Keratinocyte (primary cell): ENCODE data around the gene PRR14. TPM values are rescaled to one million over a fixed set of nuclear protein-coding genes. Genes with fewer than 3 reads are reported as not detected.
"Not testable (repeated sequence)": the region's sequence is repeated elsewhere in the genome, so short reads cannot be mapped to it uniquely, and the experiment has no call there.

ENCODE experiments used
- DNase-seq: peaks from one replicate; pipeline ENCODE4 v3.0.0-alpha.2; 2011; ENCODE audit warnings: low read depth, missing footprints, low spot score
- FAIRE-seq: peaks from 2 replicates; lab custom pipeline; 2011; peaks lifted over from hg19 to GRCh38; lab: Jason Lieb, UNC
- H2AFZ ChIP-seq: 2 replicates; pipeline ENCODE4 v1.6.0; 2012; ENCODE audit warnings: low read length, control low read depth, inconsistent platforms; ENCODE audit not compliant: control insufficient read depth
- H3K27ac ChIP-seq: 2 replicates; pipeline ENCODE4 v1.5.1; 2011; ENCODE audit warnings: low read length; ENCODE audit not compliant: control insufficient read depth, insufficient read depth
- H3K27me3 ChIP-seq: 3 replicates; pipeline ENCODE4 v1.6.0; 2011; ENCODE audit warnings: low read length; ENCODE audit not compliant: control insufficient read depth, insufficient read depth; ENCODE audit errors: extremely low read depth
- H3K36me3 ChIP-seq, 2 experiments: 2 replicates in 1 of 2; 3 replicates in 1 of 2; pipeline ENCODE4 v1.5.1; 2011; ENCODE audit warnings: low read length in 2 of 2, mild to moderate bottlenecking in 1 of 2; ENCODE audit not compliant: control insufficient read depth in 2 of 2, insufficient read depth in 2 of 2; ENCODE audit errors: extremely low read depth in 1 of 2
- H3K4me1 ChIP-seq: 3 replicates; pipeline ENCODE4 v1.5.1; 2011; ENCODE audit warnings: low read length; ENCODE audit not compliant: control insufficient read depth, insufficient read depth; ENCODE audit errors: extremely low read depth
- H3K4me2 ChIP-seq: 3 replicates; pipeline ENCODE4 v1.6.0; 2011; ENCODE audit warnings: low read depth, low read length; ENCODE audit not compliant: control insufficient read depth, insufficient read depth; ENCODE audit errors: extremely low read depth
- H3K4me3 ChIP-seq, 3 experiments: fragments of 200-600 bp in 1 of 3; sonication (generic) in 1 of 3; 2 replicates in 2 of 3; 3 replicates in 1 of 3; pipeline ENCODE4 v1.5.1; 2011 to 2016; ENCODE audit warnings: low read length in 3 of 3, mild to moderate bottlenecking in 3 of 3, control low read depth in 2 of 3, inconsistent platforms in 1 of 3, low read depth in 1 of 3, mixed read lengths in 1 of 3, mixed run types in 1 of 3, moderate library complexity in 1 of 3; ENCODE audit not compliant: control insufficient read depth in 2 of 3, insufficient read depth in 2 of 3; ENCODE audit errors: extremely low read depth in 1 of 3
- H3K79me2 ChIP-seq: 2 replicates; pipeline ENCODE4 v1.6.0; 2012; ENCODE audit warnings: low read length; ENCODE audit not compliant: control insufficient read depth, insufficient read depth
- H3K9ac ChIP-seq: 3 replicates; pipeline ENCODE4 v1.6.0; 2011; ENCODE audit warnings: low read length; ENCODE audit not compliant: control insufficient read depth, insufficient read depth; ENCODE audit errors: extremely low read depth
- H3K9me1 ChIP-seq: 3 replicates; pipeline ENCODE4 v1.6.0; 2011; ENCODE audit warnings: low read length; ENCODE audit not compliant: control insufficient read depth, insufficient read depth; ENCODE audit errors: extremely low read depth
- H3K9me3 ChIP-seq: 2 replicates; pipeline ENCODE4 v1.5.1; 2012; ENCODE audit warnings: low read depth, low read length; ENCODE audit not compliant: control insufficient read depth
- H4K20me1 ChIP-seq: 3 replicates; pipeline ENCODE4 v1.6.0; 2011; ENCODE audit warnings: low read length; ENCODE audit not compliant: control insufficient read depth, insufficient read depth; ENCODE audit errors: extremely low read depth
- CTCF ChIP-seq, 3 experiments: IDR thresholded peaks in 1 of 3; conservative IDR thresholded peaks in 1 of 3; optimal IDR thresholded peaks in 1 of 3; 2 replicates in 2 of 3; 3 replicates in 1 of 3; pipeline versions ENCODE3 to v1.5.1; 2011; ENCODE audit warnings: low read length in 3 of 3, mild to moderate bottlenecking in 3 of 3, moderate library complexity in 2 of 3, control low read depth in 1 of 3, inconsistent platforms in 1 of 3; ENCODE audit not compliant: insufficient read depth in 2 of 3; ENCODE audit errors: extremely low read depth in 1 of 3
- EZH2 ChIP-seq: IDR thresholded peaks from one replicate; pipeline ENCODE4 v1.6.1; 2012; ENCODE audit warnings: inconsistent platforms, mild to moderate bottlenecking, low read length, moderate library complexity
- dilution Hi-C: fragments of 300-500 bp; cut with MboI; formaldehyde crosslinking; loops from one replicate; pipeline ENCODE4 v1.7.0; 2020; ENCODE audit warnings: low sequenced_read_pairs; ENCODE audit not compliant: extremely low pct_ligation_motif_present
- polyA plus RNA-seq, 5 experiments: library from polyadenylated mRNA; depleted of rRNA in 3 of 5; stranded (reverse) in 3 of 5; stranded (forward) in 1 of 5; unstranded in 1 of 5; fragments of >200 nt; gene quantifications; 1 replicate in 1 of 5; 2 replicates in 3 of 5; 3 replicates in 1 of 5; pipeline versions ENCODE4 v1.2.1 to v1.2.3, GENCODE V29; 2011 to 2012; ENCODE audit warnings: missing spikeins in 2 of 5, low read depth in 1 of 5, low replicate concordance in 1 of 5

The PRR14 gene
- polyA plus RNA-seq, 1 donor (not counting 4 experiments of a cell fraction or from before 2014, with no cell fraction given): 7.4 TPM

- TF ChIP-seq CTCF (optimal IDR thresholded peaks at IDR 0.05 in 1 of 3, IDR thresholded peaks at IDR 0.05 in 1 of 3, conservative IDR thresholded peaks at IDR 0.05 in 1 of 3; ENCODE audit: extremely low read depth in 1 of 3, insufficient read depth in 2 of 3, low read length in 3 of 3) (no peak), EZH2 (no peak)
- Histone ChIP-seq H3K4me1 (peaks cover 4% of the 10 kb centered on the region), H3K9me1 (no peaks in the 10 kb centered on the region), H3K36me3 (no peaks in the 10 kb centered on the region), H4K20me1 (no peaks in the 10 kb centered on the region), H3K27me3 (no peaks in the 10 kb centered on the region), H3K9ac (no peak overlapping the region), H3K4me3 (no peak overlapping the region), H3K27ac (no peak overlapping the region), H3K4me2 (no peak overlapping the region), H3K9me3 (no peaks in the 10 kb centered on the region), H2AFZ (no peak overlapping the region), H3K79me2 (no peaks in the 10 kb centered on the region)
- dilution Hi-C loops: no loop called here
- DNase-seq (no peak), FAIRE-seq (no peak)
These were observed 41.8 kb downstream of the PRR14 start for GRCh38 chr16:30692396-30693064.

GRCh38 chr16:30694926-30695693 is 44.4 kb downstream of the PRR14 start:
- Histone ChIP-seq H3K36me3 (peaks cover 0 to 2% of the 10 kb centered on the region in 2 experiments), H2AFZ (no peak overlapping the region), H3K27me3 (no peaks in the 10 kb centered on the region), H3K27ac (no peak overlapping the region), H3K79me2 (peaks cover 12% of the 10 kb centered on the region), H4K20me1 (no peaks in the 10 kb centered on the region), H3K9me1 (no peaks in the 10 kb centered on the region), H3K9me3 (no peaks in the 10 kb centered on the region), H3K9ac (no peak overlapping the region), H3K4me1 (peaks cover 10% of the 10 kb centered on the region), H3K4me3 (no peak overlapping the region), H3K4me2 (no peak overlapping the region)
- dilution Hi-C loops: no loop called here
- TF ChIP-seq EZH2: no peak
- TF ChIP-seq CTCF (optimal IDR thresholded peaks at IDR 0.05 in 1 of 3, IDR thresholded peaks at IDR 0.05 in 1 of 3, conservative IDR thresholded peaks at IDR 0.05 in 1 of 3; ENCODE audit: extremely low read depth in 1 of 3, insufficient read depth in 2 of 3, low read length in 3 of 3): no peak
- FAIRE-seq (no peak), DNase-seq (no peak)

GRCh38 chr16:30696646-30697045 is 45.9 kb downstream of the PRR14 start:
- FAIRE-seq, H3K9ac ChIP-seq, H3K9me3 ChIP-seq, H4K20me1 ChIP-seq, H3K27ac ChIP-seq, dilution Hi-C loops, H3K4me3 ChIP-seq, H3K4me2 ChIP-seq, DNase-seq, H2AFZ ChIP-seq, H3K27me3 ChIP-seq, H3K9me1 ChIP-seq: not testable (repeated sequence)
- H3K4me1 ChIP-seq: peaks cover 12% of the 10 kb centered on the region
- H3K36me3 ChIP-seq: peaks cover 5 to 13% of the 10 kb centered on the region in 2 experiments
- H3K79me2 ChIP-seq: peaks cover 27% of the 10 kb centered on the region
